ENCODE data around the gene APOD.
"Not testable (repeated sequence)": the region's sequence is repeated elsewhere in the genome, so short reads cannot be mapped to it uniquely, and the experiment has no call there.

Gene APOD

GRCh38 chr3:195595785-195596531, 12.2 kb upstream of the APOD start:
- Histone ChIP-seq H3K36me3 (ENCODE audit: control insufficient read depth, insufficient read depth, low read length) (no peaks in the 10 kb centered on the region), H3K9ac (ENCODE audit: low read depth, low read length) (no peak overlapping the region), H3K27me3 (ENCODE audit: control insufficient read depth, insufficient read depth, low read length) (no peaks in the 10 kb centered on the region), H3K4me3 (ENCODE audit: low read depth, low read length) (no peak overlapping the region), H3K4me1 (ENCODE audit: control insufficient read depth, insufficient read depth, low read length) (no peaks in the 10 kb centered on the region), H3K9me3 (ENCODE audit: control insufficient read depth, insufficient read depth, low read length) (peaks cover 4% of the 10 kb centered on the region)

GRCh38 chr3:195591852-195592251, 8.1 kb upstream of the APOD start:
- Histone ChIP-seq H3K9me3 (ENCODE audit: control insufficient read depth, insufficient read depth, low read length) (peaks cover 7% of the 10 kb centered on the region), H3K9ac (ENCODE audit: low read depth, low read length) (no peak overlapping the region), H3K36me3 (ENCODE audit: control insufficient read depth, insufficient read depth, low read length) (no peaks in the 10 kb centered on the region), H3K4me3 (ENCODE audit: low read depth, low read length) (no peak overlapping the region), H3K4me1 (ENCODE audit: control insufficient read depth, insufficient read depth, low read length) (no peaks in the 10 kb centered on the region), H3K27me3 (ENCODE audit: control insufficient read depth, insufficient read depth, low read length) (no peaks in the 10 kb centered on the region)

- no peak overlapping the region for H3K9ac ChIP-seq (ENCODE audit: low read depth, low read length)
- peaks cover 7% of the 10 kb centered on the region for H3K9me3 ChIP-seq (ENCODE audit: control insufficient read depth, insufficient read depth, low read length)
- no peaks in the 10 kb centered on the region for H3K4me1 ChIP-seq (ENCODE audit: control insufficient read depth, insufficient read depth, low read length)
- no peak overlapping the region for H3K4me3 ChIP-seq (ENCODE audit: low read depth, low read length)
- H3K36me3 ChIP-seq (ENCODE audit: control insufficient read depth, insufficient read depth, low read length), result no peaks in the 10 kb centered on the region
- no peaks in the 10 kb centered on the region for H3K27me3 ChIP-seq (ENCODE audit: control insufficient read depth, insufficient read depth, low read length)
Observed at GRCh38 chr3:195591220-195591619, 7.5 kb upstream of the APOD start.

GRCh38 chr3:195590381-195590780, 6.6 kb upstream of the APOD start:
- not testable (repeated sequence) for H3K36me3 ChIP-seq (ENCODE audit: control insufficient read depth, insufficient read depth, low read length); H3K27me3 ChIP-seq (ENCODE audit: control insufficient read depth, insufficient read depth, low read length)

GRCh38 chr3:195589796-195590195, 6.1 kb upstream of the APOD start:
- not testable (repeated sequence) for H3K9ac ChIP-seq (ENCODE audit: low read depth, low read length); H3K9me3 ChIP-seq (ENCODE audit: control insufficient read depth, insufficient read depth, low read length); H3K27me3 ChIP-seq (ENCODE audit: control insufficient read depth, insufficient read depth, low read length); H3K4me3 ChIP-seq (ENCODE audit: low read depth, low read length); H3K4me1 ChIP-seq (ENCODE audit: control insufficient read depth, insufficient read depth, low read length); H3K36me3 ChIP-seq (ENCODE audit: control insufficient read depth, insufficient read depth, low read length)

More at GRCh38 chr3:195590381-195590780, 6.6 kb upstream of the APOD start:
- H3K9me3 ChIP-seq (ENCODE audit: control insufficient read depth, insufficient read depth, low read length); H3K4me3 ChIP-seq (ENCODE audit: low read depth, low read length); H3K9ac ChIP-seq (ENCODE audit: low read depth, low read length); H3K4me1 ChIP-seq (ENCODE audit: control insufficient read depth, insufficient read depth, low read length): not testable (repeated sequence)

GRCh38 chr3:195587824-195588223, 4.1 kb upstream of the APOD start:
- Histone ChIP-seq H3K9ac (ENCODE audit: low read depth, low read length) (no peak overlapping the region), H3K4me3 (ENCODE audit: low read depth, low read length) (no peak overlapping the region), H3K4me1 (ENCODE audit: control insufficient read depth, insufficient read depth, low read length) (peaks cover 4% of the 10 kb centered on the region), H3K27me3 (ENCODE audit: control insufficient read depth, insufficient read depth, low read length) (no peaks in the 10 kb centered on the region), H3K36me3 (ENCODE audit: control insufficient read depth, insufficient read depth, low read length) (no peaks in the 10 kb centered on the region), H3K9me3 (ENCODE audit: control insufficient read depth, insufficient read depth, low read length) (peaks cover 3% of the 10 kb centered on the region)

- Histone ChIP-seq H3K4me1 (ENCODE audit: control insufficient read depth, insufficient read depth, low read length) (peaks cover 4% of the 10 kb centered on the region), H3K9ac (ENCODE audit: low read depth, low read length) (no peak overlapping the region), H3K4me3 (ENCODE audit: low read depth, low read length) (no peak overlapping the region), H3K27me3 (ENCODE audit: control insufficient read depth, insufficient read depth, low read length) (no peaks in the 10 kb centered on the region), H3K9me3 (ENCODE audit: control insufficient read depth, insufficient read depth, low read length) (peaks cover 3% of the 10 kb centered on the region), H3K36me3 (ENCODE audit: control insufficient read depth, insufficient read depth, low read length) (no peaks in the 10 kb centered on the region)
Observed at GRCh38 chr3:195587406-195587805, 3.7 kb upstream of the APOD start.

GRCh38 chr3:195584543-195584870, 767 bp upstream of the APOD start:
- Histone ChIP-seq H3K36me3 (ENCODE audit: control insufficient read depth, insufficient read depth, low read length) (no peaks in the 10 kb centered on the region), H3K27me3 (ENCODE audit: control insufficient read depth, insufficient read depth, low read length) (no peaks in the 10 kb centered on the region), H3K9ac (ENCODE audit: low read depth, low read length) (no peak overlapping the region), H3K4me1 (ENCODE audit: control insufficient read depth, insufficient read depth, low read length) (peaks cover 4% of the 10 kb centered on the region), H3K9me3 (ENCODE audit: control insufficient read depth, insufficient read depth, low read length) (peaks cover 3% of the 10 kb centered on the region), H3K4me3 (ENCODE audit: low read depth, low read length) (no peak overlapping the region)

- no peak overlapping the region for H3K4me3 ChIP-seq (ENCODE audit: low read depth, low read length)
- H3K36me3 ChIP-seq (ENCODE audit: control insufficient read depth, insufficient read depth, low read length), result no peaks in the 10 kb centered on the region
- peaks cover 4% of the 10 kb centered on the region for H3K4me1 ChIP-seq (ENCODE audit: control insufficient read depth, insufficient read depth, low read length)
- H3K9me3 ChIP-seq (ENCODE audit: control insufficient read depth, insufficient read depth, low read length), result no peaks in the 10 kb centered on the region
- no peak overlapping the region for H3K9ac ChIP-seq (ENCODE audit: low read depth, low read length)
- H3K27me3 ChIP-seq (ENCODE audit: control insufficient read depth, insufficient read depth, low read length), result no peaks in the 10 kb centered on the region
Observed at GRCh38 chr3:195582947-195583346, 793 bp downstream of the APOD start.

GRCh38 chr3:195580744-195581443, 2.8 kb downstream of the APOD start:
- Histone ChIP-seq H3K27me3 (ENCODE audit: control insufficient read depth, insufficient read depth, low read length) (no peaks in the 10 kb centered on the region), H3K4me3 (ENCODE audit: low read depth, low read length) (no peak overlapping the region), H3K9ac (ENCODE audit: low read depth, low read length) (no peak overlapping the region)

GRCh38 chr3:195579281-195579680, 4.5 kb downstream of the APOD start:
- H3K27me3 ChIP-seq (ENCODE audit: control insufficient read depth, insufficient read depth, low read length), result no peaks in the 10 kb centered on the region
- peaks cover 4% of the 10 kb centered on the region for H3K4me1 ChIP-seq (ENCODE audit: control insufficient read depth, insufficient read depth, low read length)
- H3K36me3 ChIP-seq (ENCODE audit: control insufficient read depth, insufficient read depth, low read length), result no peaks in the 10 kb centered on the region
- no peaks in the 10 kb centered on the region for H3K9me3 ChIP-seq (ENCODE audit: control insufficient read depth, insufficient read depth, low read length)
- H3K9ac ChIP-seq (ENCODE audit: low read depth, low read length), result no peak overlapping the region
- H3K4me3 ChIP-seq (ENCODE audit: low read depth, low read length), result no peak overlapping the region

More at GRCh38 chr3:195580744-195581443, 2.8 kb downstream of the APOD start:
- peaks cover 4% of the 10 kb centered on the region for H3K4me1 ChIP-seq (ENCODE audit: control insufficient read depth, insufficient read depth, low read length)
- H3K36me3 ChIP-seq (ENCODE audit: control insufficient read depth, insufficient read depth, low read length), result no peaks in the 10 kb centered on the region
- no peaks in the 10 kb centered on the region for H3K9me3 ChIP-seq (ENCODE audit: control insufficient read depth, insufficient read depth, low read length)

- Histone ChIP-seq H3K9ac (ENCODE audit: low read depth, low read length) (no peak overlapping the region), H3K4me1 (ENCODE audit: control insufficient read depth, insufficient read depth, low read length) (peaks cover 2% of the 10 kb centered on the region), H3K27me3 (ENCODE audit: control insufficient read depth, insufficient read depth, low read length) (no peaks in the 10 kb centered on the region), H3K36me3 (ENCODE audit: control insufficient read depth, insufficient read depth, low read length) (no peaks in the 10 kb centered on the region), H3K9me3 (ENCODE audit: control insufficient read depth, insufficient read depth, low read length) (no peaks in the 10 kb centered on the region), H3K4me3 (ENCODE audit: low read depth, low read length) (no peak overlapping the region)
Observed at GRCh38 chr3:195578565-195578964, 5.2 kb downstream of the APOD start.
